Calu3 (cell line): Measurements from ENCODE around the gene APOA5. TPM values are rescaled to one million over a fixed set of nuclear protein-coding genes. Genes with fewer than 3 reads are reported as not detected.

Experiments used
- BruUV-seq: library from RNA; stranded (reverse); fragments of 400-500 nt; replicated peaks from 2 replicates; lab custom pipeline; 2021; lab: Mats Ljungman, UMichigan
- CTCF ChIA-PET: fragments of 300-600 bp; sonication (Branson Sonifier 250); formaldehyde crosslinking; loops from one replicate; lab custom pipeline; 2022; ENCODE audit warnings: antibody characterized with exemption; lab: Charles Lee
- DNase-seq: peaks from one replicate; pipeline ENCODE4 v3.0.0; 2022
- H3K27ac Mint-ChIP-seq: one replicate; pipeline ENCODE4 v1.8.0; 2022; ENCODE audit warnings: mixed read lengths; ENCODE audit not compliant: unreplicated experiment
- H3K27me3 Mint-ChIP-seq: one replicate; pipeline ENCODE4 v1.8.0; 2022; ENCODE audit warnings: mixed read lengths; ENCODE audit not compliant: unreplicated experiment
- H3K36me3 Mint-ChIP-seq: one replicate; pipeline ENCODE4 v1.8.0; 2022; ENCODE audit warnings: mild to moderate bottlenecking, moderate library complexity, mixed read lengths; ENCODE audit not compliant: insufficient read depth, unreplicated experiment
- H3K4me1 Mint-ChIP-seq: one replicate; pipeline ENCODE4 v1.8.0; 2022; ENCODE audit warnings: mild to moderate bottlenecking, low read depth, mixed read lengths; ENCODE audit not compliant: unreplicated experiment
- H3K4me3 Mint-ChIP-seq: one replicate; pipeline ENCODE4 v1.8.0; 2022; ENCODE audit warnings: mild to moderate bottlenecking, low read depth, moderate library complexity, mixed read lengths; ENCODE audit not compliant: unreplicated experiment
- H3K9me3 Mint-ChIP-seq: one replicate; pipeline ENCODE4 v1.8.0; 2022; ENCODE audit warnings: low read depth, mixed read lengths; ENCODE audit not compliant: unreplicated experiment
- CTCF ChIP-seq: fragments of 200-600 bp; IDR thresholded peaks from one replicate; pipeline ENCODE4 v1.8.0; 2022; ENCODE audit warnings: antibody characterized with exemption; ENCODE audit not compliant: unreplicated experiment
- intact Hi-C: fragments of 100-400 bp; cut with micrococcal nuclease; formaldehyde crosslinking; loops from one replicate; pipeline ENCODE4 v1.10.0; 2022; ENCODE audit not compliant: unreplicated experiment
- total RNA-seq: library from RNA; stranded (reverse); gene quantifications from 2 replicates; pipeline ENCODE4 v1.2.3, GENCODE V29; 2022

Gene APOA5
- total RNA-seq, 1 experiment from 2014 or later = not detected

- CTCF ChIA-PET = interaction anchor here (0.6 kb wide), 1 partner anchor 339 kb away, joined by 4 read pairs; no protein-coding TSS in a partner anchor
These were observed 21.5 kb upstream of the APOA5 start for GRCh38 chr11:116813170-116813569.

GRCh38 chr11:116812109-116812508 is 20.4 kb upstream of the APOA5 start:
- Mint-ChIP-seq H3K4me3 (no peak overlapping the region), H3K27me3 (peaks cover 23% of the 10 kb centered on the region), H3K36me3 (peaks cover 5% of the 10 kb centered on the region), H3K9me3 (no peaks in the 10 kb centered on the region), H3K4me1 (peaks cover 8% of the 10 kb centered on the region), H3K27ac (no peak overlapping the region)
- CTCF ChIA-PET = no interaction called here
- BruUV-seq = no TSS peak
- no peak for TF ChIP-seq CTCF
- intact Hi-C loops = no loop called here
- DNase-seq = no peak

More at GRCh38 chr11:116813170-116813569, 21.5 kb upstream of the APOA5 start:
- DNase-seq = no peak
- H3K9me3 Mint-ChIP-seq = no peaks in the 10 kb centered on the region
- BruUV-seq = no TSS peak
- H3K36me3 Mint-ChIP-seq = peaks cover 5% of the 10 kb centered on the region
- H3K4me3 Mint-ChIP-seq = no peak overlapping the region
- intact Hi-C loops = no loop called here
- no peak overlapping the region for H3K27ac Mint-ChIP-seq
- H3K27me3 Mint-ChIP-seq = peaks cover 23% of the 10 kb centered on the region
- H3K4me1 Mint-ChIP-seq = peaks cover 2% of the 10 kb centered on the region
- TF ChIP-seq CTCF = no peak

GRCh38 chr11:116811194-116811593 is 19.5 kb upstream of the APOA5 start:
- intact Hi-C loops = no loop called here
- CTCF ChIA-PET = interaction anchor here (0.7 kb wide), 1 partner anchor 79 kb away, joined by 5 read pairs; no protein-coding TSS in a partner anchor
- H3K27ac Mint-ChIP-seq = no peak overlapping the region
- no TSS peak for BruUV-seq
- no peaks in the 10 kb centered on the region for H3K9me3 Mint-ChIP-seq
- no peak for DNase-seq
- peaks cover 5% of the 10 kb centered on the region for H3K36me3 Mint-ChIP-seq
- H3K4me3 Mint-ChIP-seq = no peak overlapping the region
- peaks cover 20% of the 10 kb centered on the region for H3K27me3 Mint-ChIP-seq
- H3K4me1 Mint-ChIP-seq = peaks cover 8% of the 10 kb centered on the region
- no peak for TF ChIP-seq CTCF

GRCh38 chr11:116808262-116809175 is 16.8 kb upstream of the APOA5 start:
- H3K4me3 Mint-ChIP-seq = no peak overlapping the region
- H3K9me3 Mint-ChIP-seq = no peaks in the 10 kb centered on the region
- TF ChIP-seq CTCF = no peak
- no peak for DNase-seq
- no TSS peak for BruUV-seq
- CTCF ChIA-PET = interaction anchor here (0.7 kb wide), 1 partner anchor 370 kb away, joined by 3 read pairs; the partner anchor contains the start of gene SIDT2
- no peak overlapping the region for H3K27ac Mint-ChIP-seq
- H3K4me1 Mint-ChIP-seq = peaks cover 8% of the 10 kb centered on the region
- peaks cover 10% of the 10 kb centered on the region for H3K27me3 Mint-ChIP-seq
- intact Hi-C loops = no loop called here
- no peaks in the 10 kb centered on the region for H3K36me3 Mint-ChIP-seq
